A549 (cell line): Measurements from ENCODE around the gene WRAP53. TPM values are rescaled to one million over a fixed set of nuclear protein-coding genes. Genes with fewer than 3 reads are reported as not detected.

ENCODE experiments used
- ATAC-seq, 2 experiments: fragments of 200-7000 bp in 1 of 2; fragments of >200 bp in 1 of 2; cut with Nextera tagmentation in 1 of 2; cut with Tn5 transposase in 1 of 2; 3 replicates each; pipeline versions ENCODE4 v1.8.0 to v1.9.1; 2018 to 2020; ENCODE audit warnings: mild to moderate bottlenecking in 1 of 2, moderate library complexity in 1 of 2
- CTCF ChIA-PET: fragments of 300-600 bp; sonication (Branson Sonifier 250); formaldehyde crosslinking; extraction: SDS; loops from one replicate; lab custom pipeline; 2021; ENCODE audit warnings: antibody characterized with exemption, inconsistent platforms; lab: Yijun Ruan, JAX
- POLR2A ChIA-PET: fragments of 350-600 bp; formaldehyde crosslinking; extraction: SDS; loops from one replicate; lab custom pipeline; 2021; ENCODE audit warnings: antibody characterized with exemption, inconsistent platforms; lab: Yijun Ruan, JAX
- DNase-seq, 2 experiments: peaks; one replicate each; pipeline versions ENCODE4 v3.0.0 to v3.0.0-alpha.2; 2011 to 2016; ENCODE audit warnings: low read depth in 1 of 2, low spot score in 1 of 2
- FAIRE-seq: peaks from 2 replicates; lab custom pipeline; 2011; peaks lifted over from hg19 to GRCh38; lab: Jason Lieb, UNC
- H3K27ac ChIP-seq, 2 experiments: fragments of >200 bp; sonication (Bioruptor Twin); formaldehyde crosslinking; 3 replicates each; pipeline ENCODE4 v1.5.1; 2016 to 2017
- H3K4me1 ChIP-seq: fragments of >200 bp; sonication (Bioruptor Twin); formaldehyde crosslinking; 3 replicates; pipeline ENCODE4 v1.6.1; 2016
- H3K4me2 ChIP-seq: fragments of >200 bp; sonication (Bioruptor Twin); formaldehyde crosslinking; 3 replicates; pipeline ENCODE4 v1.6.1; 2016
- H3K4me3 ChIP-seq: fragments of >200 bp; sonication (Bioruptor Twin); formaldehyde crosslinking; 3 replicates; pipeline ENCODE4 v1.5.1; 2016
- H3K9me3 ChIP-seq: fragments of >200 bp; sonication (Bioruptor Twin); formaldehyde crosslinking; 3 replicates; pipeline ENCODE4 v1.6.1; 2016
- CBX8 ChIP-seq: fragments of 200-600 bp; sonication (generic); IDR thresholded peaks from 2 replicates; pipeline ENCODE4 v1.6.1; 2016
- CHD2 ChIP-seq: fragments of 150-350 bp; IDR thresholded peaks from 2 replicates; pipeline ENCODE4 v1.6.1; 2014; ENCODE audit warnings: low read length; ENCODE audit not compliant: partially characterized antibody
- CHD4 ChIP-seq: fragments of 200-600 bp; sonication (generic); IDR thresholded peaks from 2 replicates; pipeline ENCODE4 v1.6.1; 2016; ENCODE audit warnings: antibody characterized with exemption, mild to moderate bottlenecking, borderline replicate concordance
- E2F6 ChIP-seq: IDR thresholded peaks from 2 replicates; pipeline ENCODE4 v1.6.1; 2012; ENCODE audit warnings: low read depth, borderline replicate concordance
- EHF ChIP-seq: fragments of 250-450 bp; sonication (Bioruptor Pico); IDR thresholded peaks from 2 replicates; pipeline ENCODE4 v1.5.0; 2020; ENCODE audit warnings: mild to moderate bottlenecking
- ESRRA ChIP-seq: fragments of 150-350 bp; IDR thresholded peaks from 2 replicates; pipeline ENCODE4 v1.6.1; 2014; ENCODE audit warnings: mild to moderate bottlenecking, low read length, borderline replicate concordance
- FOSB ChIP-seq: fragments of 250-450 bp; sonication (Bioruptor Pico); IDR thresholded peaks from 2 replicates; pipeline ENCODE4 v1.5.0; 2020; ENCODE audit warnings: mild to moderate bottlenecking, moderate library complexity
- FOSL2 ChIP-seq, 2 experiments: fragments of 450-650 bp in 1 of 2; fragments of >200 bp in 1 of 2; sonication (Bioruptor Twin) in 1 of 2; formaldehyde crosslinking; IDR thresholded peaks; 2 replicates each; pipeline versions ENCODE4 v1.5.0 to v1.6.1; 2016 to 2020; ENCODE audit warnings: mild to moderate bottlenecking in 1 of 2, moderate library complexity in 1 of 2
- HOXA7 ChIP-seq: fragments of 250-450 bp; sonication (Bioruptor Pico); IDR thresholded peaks from 2 replicates; pipeline ENCODE4 v1.5.0; 2020; ENCODE audit warnings: mild to moderate bottlenecking, moderate library complexity
- JUN ChIP-seq, 2 experiments: fragments of >200 bp; sonication (Bioruptor Twin); formaldehyde crosslinking; IDR thresholded peaks; 2 replicates in 1 of 2; 3 replicates in 1 of 2; pipeline ENCODE4 v1.6.1; 2016 to 2017
- KDM5A ChIP-seq: fragments of 200-600 bp; sonication (generic); IDR thresholded peaks from 2 replicates; pipeline ENCODE4 v1.6.1; 2016; ENCODE audit warnings: antibody characterized with exemption, mild to moderate bottlenecking
- MAFK ChIP-seq: fragments of 450-650 bp; IDR thresholded peaks from 2 replicates; pipeline ENCODE4 v1.6.1; 2014; ENCODE audit not compliant: partially characterized antibody
- NPAS2 ChIP-seq: fragments of 250-450 bp; sonication (Bioruptor Pico); IDR thresholded peaks from 2 replicates; pipeline ENCODE4 v1.8.0; 2022; ENCODE audit warnings: mild to moderate bottlenecking, moderate library complexity, borderline replicate concordance
- PBX3 ChIP-seq: IDR thresholded peaks from 2 replicates; pipeline ENCODE4 v1.6.1; 2012
- PHF8 ChIP-seq: fragments of 200-600 bp; sonication (generic); IDR thresholded peaks from 2 replicates; pipeline ENCODE4 v1.6.1; 2016; ENCODE audit warnings: low read depth, mild to moderate bottlenecking, antibody characterized with exemption, moderate library complexity, borderline replicate concordance
- POLR2A ChIP-seq: IDR thresholded peaks from 2 replicates; pipeline ENCODE4 v1.6.1; 2012; ENCODE audit warnings: mild to moderate bottlenecking, low read length
- RNF2 ChIP-seq: fragments of 200-600 bp; sonication (generic); IDR thresholded peaks from 2 replicates; pipeline ENCODE4 v1.6.1; 2016; ENCODE audit warnings: low read depth, mild to moderate bottlenecking, antibody characterized with exemption, moderate library complexity, borderline replicate concordance
- WGBS: methylation state at CpG from one replicate; pipeline ENCODE4 v1.1.6; 2017; ENCODE audit errors: missing lambda C conversion rate; 5-methylcytosine and 5-hydroxymethylcytosine counted together
- polyA plus RNA-seq, 4 experiments: library from polyadenylated mRNA; depleted of rRNA in 3 of 4; stranded (reverse); fragments of >200 nt; fragmentation: RNase III in 1 of 4; extraction: RNeasy Plus Mini Kit Qiagen cat#74134 plus additional on column Dnase treatment in 1 of 4; gene quantifications; 2 replicates in 3 of 4; 3 replicates in 1 of 4; pipeline ENCODE4 v1.2.3, GENCODE V29; 2011 to 2017

Gene WRAP53
- polyA plus RNA-seq, 2 of the 4 experiments (the other 2 are of a cell fraction), result 15.9 to 34.0 TPM

DNA sequence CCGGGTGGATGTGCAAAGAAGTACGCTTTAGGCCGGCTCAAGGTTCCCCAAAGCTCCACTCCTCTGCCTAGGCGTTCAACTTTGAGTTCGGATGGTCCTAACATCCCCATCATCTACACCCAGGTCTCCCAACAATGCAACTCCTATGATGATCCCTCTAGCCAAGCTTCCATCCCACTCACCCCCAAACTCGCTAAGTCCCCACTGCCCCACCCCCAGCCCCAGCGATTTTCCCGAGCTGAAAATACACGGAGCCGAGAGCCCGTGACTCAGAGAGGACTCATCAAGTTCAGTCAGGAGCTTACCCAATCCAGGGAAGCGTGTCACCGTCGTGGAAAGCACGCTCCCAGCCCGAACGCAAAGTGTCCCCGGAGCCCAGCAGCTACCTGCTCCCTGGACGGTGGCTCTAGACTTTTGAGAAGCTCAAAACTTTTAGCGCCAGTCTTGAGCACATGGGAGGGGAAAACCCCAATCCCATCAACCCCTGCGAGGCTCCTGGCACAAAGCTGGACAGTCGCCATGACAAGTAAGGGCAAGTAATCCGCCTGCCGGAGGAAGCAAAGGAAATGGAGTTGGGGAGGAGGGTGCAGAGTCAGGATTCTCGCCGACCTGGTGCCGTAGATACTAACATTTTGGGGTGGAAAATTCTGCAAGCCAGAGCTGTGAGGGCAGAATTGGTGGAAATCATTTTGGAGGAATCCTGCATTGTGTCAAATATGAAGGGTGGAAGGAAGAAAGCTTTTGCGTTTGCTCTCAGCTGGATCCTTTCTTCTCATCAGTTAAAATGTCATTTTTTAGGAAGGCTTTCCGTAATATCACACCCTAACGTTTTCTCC is 987 bp upstream of the WRAP53 start, which contains the start of gene TP53 (continued):
- peak; percentile 77; the same call in 1 of the 2 replicates for TF ChIP-seq E2F6
- TF ChIP-seq JUN (IDR thresholded peaks at IDR 0.05), result peak; percentile 64 to 91; a peak in 4 of 5 replicates
- TF ChIP-seq CBX8, result no peak
- TF ChIP-seq FOSL2 (IDR thresholded peaks at IDR 0.05), result peak; percentile 76
- TF ChIP-seq FOSL2 (CRISPR knock-in tag; IDR thresholded peaks at IDR 0.05), result peak; percentile 94
- TF ChIP-seq MAFK, result peak; percentile 21
- peak; percentile 44 for TF ChIP-seq CHD2
- TF ChIP-seq PBX3, result peak; percentile 19; the same call in 1 of the 2 replicates
- no peak for TF ChIP-seq CHD4

- ATAC-seq (no peak), FAIRE-seq (no peak), DNase-seq (no peak)
- peak overlapping the region; percentile 92 for H3K4me2 ChIP-seq
- H3K27ac ChIP-seq, result peak overlapping the region; percentile 81 to 88
- WGBS, result 23% methylated on average over 13 of the region's 13 CpGs
- POLR2A ChIA-PET, result interaction anchor here (2.3 to 4.0 kb wide), 4 partner anchors 55 to 128 kb away, joined by 10 to 97 read pairs (median 55); partner anchors contain the start of genes FXR2 and MPDU1
- H3K4me3 ChIP-seq, result peak overlapping the region; percentile 77
- no peaks in the 10 kb centered on the region for H3K9me3 ChIP-seq
- peaks cover 20% of the 10 kb centered on the region for H3K4me1 ChIP-seq
- TF ChIP-seq EHF (no peak), JUN (IDR thresholded peaks at IDR 0.05) (no peak), ESRRA (no peak), FOSL2 (IDR thresholded peaks at IDR 0.05) (no peak), FOSL2 (CRISPR knock-in tag; IDR thresholded peaks at IDR 0.05) (no peak), KDM5A (peak; percentile 39; the same call in 1 of the 2 replicates)
- CTCF ChIA-PET, result interaction anchor here (0.6 to 10.0 kb wide), 30 partner anchors 14 to 333 kb away, joined by 3 to 191 read pairs (median 10); partner anchors contain the start of genes ATP1B2, CD68, DNAH2 and EFNB3
These were observed 585 bp downstream of the WRAP53 start for GRCh38 chr17:7688808-7689316.

- Histone ChIP-seq H3K4me1 (no peaks in the 10 kb centered on the region), H3K9me3 (no peaks in the 10 kb centered on the region), H3K27ac (no peak overlapping the region), H3K4me3 (no peak overlapping the region), H3K4me2 (no peak overlapping the region)
- FAIRE-seq (no peak), ATAC-seq (no peak), DNase-seq (no peak)
- 94% methylated on average over 10 of the region's 10 CpGs for WGBS
- TF ChIP-seq ESRRA (no peak), RNF2 (no peak), NPAS2 (CRISPR knock-in tag) (no peak), PHF8 (no peak), POLR2A (no peak), FOSB (CRISPR knock-in tag) (no peak)
- ChIA-PET POLR2A (no interaction called here), CTCF (no interaction called here)
These were observed 7.3 kb downstream of the WRAP53 start for GRCh38 chr17:7695586-7695985.

DNA sequence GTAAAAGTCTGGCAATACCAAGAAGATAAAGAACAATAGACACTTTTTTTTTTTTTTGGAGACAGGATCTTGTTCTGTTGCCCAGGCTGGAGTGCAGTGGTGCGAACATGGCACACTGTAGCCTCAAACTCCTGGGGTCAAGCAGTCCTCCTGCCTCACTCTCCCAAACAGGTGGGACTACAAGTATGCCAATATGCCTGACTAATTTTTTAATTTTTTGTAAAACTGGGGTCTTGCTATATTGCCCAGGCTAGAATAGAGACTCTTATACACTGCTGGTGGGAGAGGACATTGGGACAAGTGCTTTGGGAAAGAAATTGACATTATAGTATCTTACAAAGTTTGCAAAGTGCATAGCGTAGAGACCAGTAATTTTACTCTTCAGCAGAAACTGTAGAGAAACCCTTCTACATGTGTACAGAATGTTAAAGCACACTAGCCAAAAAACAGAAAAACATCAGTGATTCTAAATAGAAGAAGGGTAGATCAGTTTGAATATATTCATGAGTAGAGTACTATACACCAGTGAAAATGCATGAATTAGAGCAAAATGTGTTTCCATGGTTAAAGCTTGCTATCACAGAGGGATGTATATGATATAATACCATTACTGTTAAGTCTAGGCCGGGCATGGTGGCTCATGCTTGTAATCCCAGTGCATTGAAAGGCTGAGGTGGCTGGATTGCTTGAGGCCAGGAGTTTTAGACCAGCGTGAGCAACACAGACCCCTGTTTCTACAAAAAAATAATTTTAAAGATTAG is 9.7 kb downstream of the WRAP53 start:
- no peak overlapping the region for H3K27ac ChIP-seq
- CTCF ChIA-PET, result interaction anchor here (1.8 to 11.1 kb wide), 2 partner anchors 10 to 19 kb away, joined by 5 to 103 read pairs; partner anchors contain the start of genes TP53 and WRAP53
- POLR2A ChIA-PET, result no interaction called here
- FAIRE-seq, result no peak
- H3K9me3 ChIP-seq, result no peaks in the 10 kb centered on the region
- 90% methylated on average over 4 of the region's 4 CpGs for WGBS
- no peak overlapping the region for H3K4me2 ChIP-seq
- TF ChIP-seq MAFK (no peak), HOXA7 (CRISPR knock-in tag) (no peak), FOSL2 (IDR thresholded peaks at IDR 0.05) (no peak), FOSL2 (CRISPR knock-in tag; IDR thresholded peaks at IDR 0.05) (no peak), KDM5A (no peak)
- DNase-seq, result no peak
- no peak overlapping the region for H3K4me3 ChIP-seq
- no peaks in the 10 kb centered on the region for H3K4me1 ChIP-seq
- no peak for ATAC-seq
